GM23338 (cell line): ENCODE results near the gene DCAF11. TPM values are rescaled to one million over a fixed set of nuclear protein-coding genes. Genes with fewer than 3 reads are reported as not detected.

Experiments used
- ATAC-seq: fragments of 200-7000 bp; cut with Tn5 transposase; 3 replicates; pipeline ENCODE4 v1.9.1; 2020
- DNase-seq: peaks from one replicate; pipeline ENCODE4 v3.0.0-alpha.2; 2015; ENCODE audit warnings: low spot score
- H2AFZ ChIP-seq: fragments of 200-600 bp; sonication (generic); 2 replicates; pipeline ENCODE4 v1.8.0; 2016; ENCODE audit warnings: antibody characterized with exemption, mild to moderate bottlenecking, moderate library complexity
- H3F3A ChIP-seq: fragments of 200-600 bp; sonication (generic); replicated peaks from 2 replicates; pipeline ENCODE4 v1.8.0; 2017; ENCODE audit warnings: antibody characterized with exemption, mixed run types, low read depth
- H3K27ac ChIP-seq: fragments of 200-600 bp; sonication (generic); 2 replicates; pipeline ENCODE4 v1.6.1; 2016; ENCODE audit warnings: low read depth
- H3K27me3 ChIP-seq: fragments of 200-600 bp; sonication (generic); 2 replicates; pipeline ENCODE4 v1.8.0; 2016; ENCODE audit warnings: mild to moderate bottlenecking, mixed run types, moderate library complexity; ENCODE audit not compliant: insufficient read depth
- H3K36me3 ChIP-seq: fragments of 200-600 bp; sonication (generic); 2 replicates; pipeline ENCODE4 v1.8.0; 2016; ENCODE audit warnings: mild to moderate bottlenecking; ENCODE audit not compliant: insufficient read depth
- H3K4me1 ChIP-seq: fragments of 200-600 bp; sonication (generic); 2 replicates; pipeline ENCODE4 v1.8.0; 2016; ENCODE audit warnings: mild to moderate bottlenecking, moderate library complexity; ENCODE audit not compliant: insufficient read depth
- H3K4me2 ChIP-seq: fragments of 200-600 bp; sonication (generic); 2 replicates; pipeline ENCODE4 v1.7.1; 2017; ENCODE audit warnings: mixed run types
- H3K4me3 ChIP-seq: fragments of 200-600 bp; sonication (generic); 2 replicates; pipeline ENCODE4 v1.6.1; 2016; ENCODE audit warnings: mixed run types
- H3K79me2 ChIP-seq: fragments of 200-600 bp; sonication (generic); replicated peaks from 2 replicates; pipeline ENCODE4 v1.8.0; 2017; ENCODE audit warnings: mild to moderate bottlenecking; ENCODE audit not compliant: insufficient read depth
- H3K9me2 ChIP-seq: fragments of 200-600 bp; sonication (generic); 2 replicates; pipeline ENCODE4 v1.8.0; 2017; ENCODE audit not compliant: insufficient read depth
- H4K20me1 ChIP-seq: fragments of 200-600 bp; sonication (generic); replicated peaks from 2 replicates; pipeline ENCODE4 v1.8.0; 2017; ENCODE audit warnings: mild to moderate bottlenecking; ENCODE audit not compliant: insufficient read depth
- H3K27ac Mint-ChIP-seq: 2 replicates; pipeline ENCODE4 v1.8.0; 2020; ENCODE audit warnings: inconsistent platforms, mild to moderate bottlenecking, moderate library complexity, mixed read lengths
- H3K27me3 Mint-ChIP-seq: 3 replicates; pipeline ENCODE4 v1.8.0; 2022; ENCODE audit warnings: low read depth, mild to moderate bottlenecking, moderate library complexity, mixed read lengths, inconsistent platforms; ENCODE audit not compliant: insufficient read depth, poor library complexity
- H3K36me3 Mint-ChIP-seq: 3 replicates; pipeline ENCODE4 v1.8.0; 2021; ENCODE audit warnings: low read depth, mild to moderate bottlenecking, inconsistent platforms, moderate library complexity, mixed read lengths
- H3K4me1 Mint-ChIP-seq: 3 replicates; pipeline ENCODE4 v1.8.0; 2020; ENCODE audit warnings: mild to moderate bottlenecking, inconsistent platforms, mixed read lengths
- H3K4me3 Mint-ChIP-seq: 3 replicates; pipeline ENCODE4 v1.8.0; 2021; ENCODE audit warnings: moderate library complexity, mild to moderate bottlenecking, inconsistent platforms, mixed read lengths
- H3K9me3 Mint-ChIP-seq: 3 replicates; pipeline ENCODE4 v1.8.0; 2020; ENCODE audit warnings: moderate library complexity, mild to moderate bottlenecking, inconsistent platforms, mixed read lengths
- CREB1 ChIP-seq: fragments of 250-450 bp; sonication (Bioruptor Pico); IDR thresholded peaks from 2 replicates; pipeline ENCODE4 v1.5.0; 2020; ENCODE audit warnings: low read depth, mild to moderate bottlenecking, moderate library complexity
- EZH2phosphoT487 ChIP-seq: fragments of 200-600 bp; sonication (generic); IDR thresholded peaks from one replicate; pipeline ENCODE4 v1.8.1; 2018; ENCODE audit warnings: antibody characterized with exemption; ENCODE audit not compliant: unreplicated experiment
- JUNB ChIP-seq: IDR thresholded peaks from one replicate; pipeline ENCODE4 v1.6.1; 2016; ENCODE audit warnings: antibody characterized with exemption; ENCODE audit not compliant: unreplicated experiment
- NANOG ChIP-seq: IDR thresholded peaks from 2 replicates; pipeline ENCODE4 v1.6.1; 2016; ENCODE audit warnings: antibody characterized with exemption, borderline replicate concordance
- POLR2AphosphoS5 ChIP-seq: IDR thresholded peaks from 2 replicates; pipeline ENCODE4 v1.6.1; 2016; ENCODE audit warnings: antibody characterized with exemption, low read depth
- STAT1 ChIP-seq: IDR thresholded peaks from one replicate; pipeline ENCODE4 v1.6.1; 2016; ENCODE audit warnings: antibody characterized with exemption; ENCODE audit not compliant: unreplicated experiment
- ZNF114 ChIP-seq: fragments of 250-450 bp; sonication (Bioruptor Pico); IDR thresholded peaks from 2 replicates; pipeline ENCODE4 v1.5.0; 2020; ENCODE audit warnings: mild to moderate bottlenecking, moderate library complexity
- polyA plus RNA-seq: library from polyadenylated mRNA; unstranded; fragments of >200 nt; fragmentation: Nextera tagmentation; extraction: Ambion mirVana; gene quantifications from 2 replicates; pipeline ENCODE4 v1.2.1, GENCODE V29; 2016
- total RNA-seq: library from RNA; depleted of rRNA; stranded (reverse); fragments of >200 nt; shearing (Covaris generic); gene quantifications from 2 replicates; pipeline ENCODE4 v1.2.3, GENCODE V29; 2014
- TF ChIP-seq, protein P1 (sequence below), 2 experiments: fragments of 200-600 bp in 1 of 2; sonication (generic) in 1 of 2; conservative IDR thresholded peaks; 2 replicates each; pipeline versions ENCODE4 v1.5.1 to v1.6.1; 2016 to 2017; ENCODE audit warnings: antibody characterized with exemption in 2 of 2, low read depth in 2 of 2, mild to moderate bottlenecking in 2 of 2, moderate library complexity in 1 of 2
- TF ChIP-seq, protein P2 (sequence below): IDR thresholded peaks from 2 replicates; pipeline ENCODE4 v1.6.1; 2016; ENCODE audit warnings: antibody characterized with exemption

DCAF11 gene
- total and polyA plus RNA-seq, 2 experiments from 2014 or later: 18.6 to 93.2 TPM

DNA sequence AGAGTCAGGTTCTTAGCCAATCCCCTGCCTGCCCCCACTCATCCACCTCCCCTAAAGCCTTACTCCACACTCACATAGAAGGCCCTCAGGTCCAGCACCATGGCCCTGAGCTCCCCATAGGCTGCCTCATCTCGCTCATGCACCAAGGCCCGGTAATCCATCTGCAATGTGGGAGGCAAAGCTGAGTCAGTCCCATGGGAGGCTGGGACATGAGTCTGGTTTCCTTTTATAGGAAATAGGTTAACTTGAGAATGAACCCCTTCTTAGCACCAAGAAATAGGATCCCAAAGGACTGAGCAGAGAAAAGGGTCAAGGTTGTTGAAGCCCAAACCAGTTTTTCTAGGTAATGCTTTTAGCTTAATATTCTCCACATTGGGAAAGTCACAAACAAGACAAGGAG, 28.9 kb downstream of the DCAF11 start:
- no peaks in the 10 kb centered on the region for H3K9me3 Mint-ChIP-seq
- Histone ChIP-seq H3K4me1 (peaks cover 23% of the 10 kb centered on the region), H3K79me2 (peaks cover 46% of the 10 kb centered on the region), H3F3A (peaks cover 21% of the 10 kb centered on the region), H3K27me3 (no peaks in the 10 kb centered on the region), H2AFZ (no peak overlapping the region), H4K20me1 (peaks cover 16% of the 10 kb centered on the region), H3K36me3 (peaks cover 15% of the 10 kb centered on the region; the same call in 1 of the 2 replicates), H3K9me2 (no peaks in the 10 kb centered on the region), H3K4me3 (no peak overlapping the region), H3K27ac (no peak overlapping the region), H3K4me2 (no peak overlapping the region)
- ATAC-seq (no peak), DNase-seq (no peak)
- no peak for TF ChIP-seq CREB1 (CRISPR knock-in tag)
- TF ChIP-seq NANOG: no peak
- TF ChIP-seq, protein P1, sequence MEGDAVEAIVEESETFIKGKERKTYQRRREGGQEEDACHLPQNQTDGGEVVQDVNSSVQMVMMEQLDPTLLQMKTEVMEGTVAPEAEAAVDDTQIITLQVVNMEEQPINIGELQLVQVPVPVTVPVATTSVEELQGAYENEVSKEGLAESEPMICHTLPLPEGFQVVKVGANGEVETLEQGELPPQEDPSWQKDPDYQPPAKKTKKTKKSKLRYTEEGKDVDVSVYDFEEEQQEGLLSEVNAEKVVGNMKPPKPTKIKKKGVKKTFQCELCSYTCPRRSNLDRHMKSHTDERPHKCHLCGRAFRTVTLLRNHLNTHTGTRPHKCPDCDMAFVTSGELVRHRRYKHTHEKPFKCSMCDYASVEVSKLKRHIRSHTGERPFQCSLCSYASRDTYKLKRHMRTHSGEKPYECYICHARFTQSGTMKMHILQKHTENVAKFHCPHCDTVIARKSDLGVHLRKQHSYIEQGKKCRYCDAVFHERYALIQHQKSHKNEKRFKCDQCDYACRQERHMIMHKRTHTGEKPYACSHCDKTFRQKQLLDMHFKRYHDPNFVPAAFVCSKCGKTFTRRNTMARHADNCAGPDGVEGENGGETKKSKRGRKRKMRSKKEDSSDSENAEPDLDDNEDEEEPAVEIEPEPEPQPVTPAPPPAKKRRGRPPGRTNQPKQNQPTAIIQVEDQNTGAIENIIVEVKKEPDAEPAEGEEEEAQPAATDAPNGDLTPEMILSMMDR (conservative IDR thresholded peaks at IDR 0.05; ENCODE audit: low read depth in 2 of 2): no peak
- TF ChIP-seq POLR2AphosphoS5: no peak
- no peak for TF ChIP-seq JUNB
- no peak for TF ChIP-seq STAT1
- H3K4me3 Mint-ChIP-seq: no peak overlapping the region
- peaks cover 27% of the 10 kb centered on the region for H3K27me3 Mint-ChIP-seq
- peaks cover 35% of the 10 kb centered on the region for H3K4me1 Mint-ChIP-seq
- H3K27ac Mint-ChIP-seq: no peak overlapping the region
- H3K36me3 Mint-ChIP-seq: peaks cover 49% of the 10 kb centered on the region

DNA sequence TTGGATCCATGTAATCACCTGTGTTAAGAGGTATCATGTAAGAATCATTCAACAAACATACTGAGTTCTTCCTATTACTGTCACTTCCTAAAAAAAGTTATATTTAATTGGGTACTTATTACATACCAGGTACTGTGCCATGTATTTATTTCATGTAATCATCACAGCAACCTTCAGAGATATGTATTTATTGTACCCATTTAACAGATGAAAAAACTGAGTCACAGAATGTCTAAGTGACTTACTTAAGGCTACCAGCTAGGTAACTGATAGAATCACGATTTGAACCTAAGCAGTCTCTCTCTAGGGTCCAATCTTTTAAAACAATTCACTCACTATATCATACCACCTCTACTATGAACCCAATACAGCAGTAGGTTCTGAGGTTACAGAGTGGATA, 29.9 kb downstream of the DCAF11 start:
- Mint-ChIP-seq H3K27ac (no peak overlapping the region), H3K9me3 (no peaks in the 10 kb centered on the region), H3K36me3 (peaks cover 49% of the 10 kb centered on the region), H3K4me1 (peaks cover 30% of the 10 kb centered on the region), H3K4me3 (no peak overlapping the region; the same call in 2 of the 3 replicates), H3K27me3 (peaks cover 23% of the 10 kb centered on the region)
- Histone ChIP-seq H3K79me2 (peaks cover 50% of the 10 kb centered on the region), H3K36me3 (peaks cover 15% of the 10 kb centered on the region), H3K4me2 (no peak overlapping the region), H3K9me2 (no peaks in the 10 kb centered on the region), H3K27me3 (no peaks in the 10 kb centered on the region), H3F3A (peaks cover 14% of the 10 kb centered on the region), H2AFZ (no peak overlapping the region), H3K27ac (no peak overlapping the region), H4K20me1 (peaks cover 12% of the 10 kb centered on the region), H3K4me3 (no peak overlapping the region), H3K4me1 (peaks cover 23% of the 10 kb centered on the region)
- DNase-seq: no peak
- TF ChIP-seq, protein P2, sequence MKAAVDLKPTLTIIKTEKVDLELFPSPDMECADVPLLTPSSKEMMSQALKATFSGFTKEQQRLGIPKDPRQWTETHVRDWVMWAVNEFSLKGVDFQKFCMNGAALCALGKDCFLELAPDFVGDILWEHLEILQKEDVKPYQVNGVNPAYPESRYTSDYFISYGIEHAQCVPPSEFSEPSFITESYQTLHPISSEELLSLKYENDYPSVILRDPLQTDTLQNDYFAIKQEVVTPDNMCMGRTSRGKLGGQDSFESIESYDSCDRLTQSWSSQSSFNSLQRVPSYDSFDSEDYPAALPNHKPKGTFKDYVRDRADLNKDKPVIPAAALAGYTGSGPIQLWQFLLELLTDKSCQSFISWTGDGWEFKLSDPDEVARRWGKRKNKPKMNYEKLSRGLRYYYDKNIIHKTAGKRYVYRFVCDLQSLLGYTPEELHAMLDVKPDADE: no peak
- no peak for TF ChIP-seq EZH2phosphoT487
- no peak for ATAC-seq

DNA sequence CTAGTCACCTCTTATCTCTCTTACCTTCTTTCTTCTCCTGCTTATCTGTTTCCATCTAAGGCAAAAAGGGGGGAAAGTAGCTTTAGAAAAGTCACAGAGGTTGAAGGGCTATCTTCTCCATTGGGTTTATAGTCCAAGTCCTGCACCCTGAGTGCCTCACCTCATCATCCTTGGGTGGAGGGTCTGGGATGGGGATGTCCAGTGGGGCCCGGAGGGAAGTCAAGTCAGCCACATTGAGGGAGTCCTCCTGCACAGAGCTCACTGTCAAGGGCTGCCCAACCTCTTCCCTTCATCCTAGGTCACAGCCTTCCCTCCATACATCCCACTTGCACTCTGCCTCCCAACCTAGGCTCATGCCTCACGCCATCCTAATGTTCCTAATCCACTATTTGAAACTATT, 30.6 kb downstream of the DCAF11 start:
- no peak overlapping the region for H3K27ac ChIP-seq
- DNase-seq (no peak), ATAC-seq (no peak)
- Mint-ChIP-seq H3K27me3 (peaks cover 23% of the 10 kb centered on the region), H3K27ac (no peak overlapping the region), H3K4me3 (peak overlapping the region; percentile 99; the same call in 2 of the 3 replicates), H3K36me3 (peaks cover 49% of the 10 kb centered on the region), H3K4me1 (peaks cover 23% of the 10 kb centered on the region), H3K9me3 (no peaks in the 10 kb centered on the region)
- H3K4me3 ChIP-seq: peak overlapping the region; percentile 70; the same call in 1 of the 2 replicates
- H3K79me2 ChIP-seq: peaks cover 44% of the 10 kb centered on the region
- H3K9me2 ChIP-seq: no peaks in the 10 kb centered on the region
- H3K36me3 ChIP-seq: peaks cover 20% of the 10 kb centered on the region
- no peaks in the 10 kb centered on the region for H3K27me3 ChIP-seq
- peaks cover 14% of the 10 kb centered on the region for H3F3A ChIP-seq
- H2AFZ ChIP-seq: no peak overlapping the region
- H4K20me1 ChIP-seq: peaks cover 7% of the 10 kb centered on the region; the same call in 1 of the 2 replicates
- H3K4me2 ChIP-seq: peak overlapping the region; percentile 95
- peaks cover 18% of the 10 kb centered on the region for H3K4me1 ChIP-seq
- TF ChIP-seq ZNF114 (CRISPR knock-in tag): no peak
- no peak for TF ChIP-seq EZH2phosphoT487
